ENCODE data around the gene LRP6.
A peak's percentile ranks its signal among the peaks of the same experiment; 100 is the strongest.

Gene LRP6

DNA sequence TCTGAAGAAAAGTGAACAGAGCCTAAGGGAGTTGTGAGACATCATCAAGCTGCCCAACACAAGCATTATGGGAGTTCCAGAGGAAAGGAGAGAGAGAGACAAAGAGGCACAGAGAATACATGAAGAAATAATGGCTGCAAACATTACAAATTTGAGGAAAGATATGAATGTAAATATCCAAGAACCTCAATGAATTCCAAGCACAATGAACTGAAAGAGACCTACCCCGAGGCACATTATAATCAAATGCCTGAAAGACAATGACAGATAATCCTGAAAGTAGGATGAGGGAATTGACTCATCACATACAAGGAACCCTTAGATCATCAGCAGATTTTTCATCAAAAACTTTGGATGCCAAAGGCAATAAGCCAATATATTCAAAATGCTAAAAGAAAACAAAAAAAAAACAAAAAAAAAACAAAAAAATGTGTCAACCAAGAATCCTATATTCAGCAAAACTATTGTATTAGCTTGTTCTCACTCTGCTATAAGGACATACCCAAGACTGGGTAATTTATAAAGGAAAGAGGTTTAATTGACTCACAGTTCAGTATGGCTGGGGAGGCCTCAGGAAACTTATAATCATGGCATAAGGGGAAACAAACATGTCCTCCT is 158.3 kb downstream of the LRP6 start:
- no peak for DNase-seq

DNA sequence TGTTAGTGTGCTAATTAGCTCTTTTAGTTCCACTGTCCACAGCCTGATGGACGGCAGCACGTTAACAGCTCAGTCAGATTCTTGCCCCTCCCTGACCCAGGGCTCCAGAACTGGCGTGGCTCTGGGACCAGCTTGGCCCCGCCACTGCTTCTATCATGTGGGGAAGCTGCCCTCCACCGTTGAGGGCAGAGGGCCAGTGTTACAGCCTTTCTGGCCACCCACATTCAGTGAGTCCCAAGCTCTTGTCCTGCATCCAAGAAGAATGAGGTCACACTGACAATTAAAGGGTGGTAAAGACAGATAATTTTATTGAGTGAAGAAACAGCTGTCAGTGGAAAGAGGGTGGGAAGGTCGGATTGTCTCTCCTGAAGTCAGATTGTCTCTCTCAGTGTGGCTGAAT is 159.2 kb downstream of the LRP6 start:
- DNase-seq = no peak

DNA sequence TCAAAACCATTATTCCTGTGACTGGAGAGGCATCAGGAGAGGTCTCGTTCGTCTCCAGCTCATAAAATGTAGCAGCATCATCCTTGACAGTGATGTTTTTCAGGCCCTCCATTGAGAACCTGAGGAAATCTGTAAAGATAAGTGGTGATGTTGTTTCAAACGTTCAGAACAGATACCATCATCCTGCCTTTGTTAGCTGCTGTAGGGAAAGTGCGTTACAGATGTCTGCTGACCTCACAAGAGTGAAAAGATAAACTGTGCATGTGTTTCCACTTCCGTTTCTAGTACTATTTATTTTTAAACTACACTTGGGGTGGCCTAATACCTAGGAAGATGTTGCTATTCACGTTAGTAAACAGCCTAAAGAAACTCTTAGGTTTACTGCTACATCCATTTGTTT is 167.7 kb downstream of the LRP6 start:
- DNase-seq = no peak

DNA sequence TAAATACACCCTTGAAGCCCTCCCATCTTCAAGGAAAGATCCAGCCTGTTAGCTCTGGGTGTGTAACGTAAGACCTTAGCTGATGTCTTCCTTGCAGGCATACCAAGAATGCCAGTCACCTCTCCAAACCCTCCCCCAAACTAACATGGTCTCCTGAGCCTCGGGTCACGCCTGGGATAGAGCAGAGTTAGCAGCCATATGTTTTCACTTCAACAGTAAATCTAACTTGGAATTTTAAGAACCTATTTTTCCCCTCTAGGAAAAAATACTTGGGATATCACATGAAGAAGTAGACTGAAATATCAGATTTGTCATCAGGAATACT is 168.2 kb downstream of the LRP6 start:
- no peak for DNase-seq

DNA sequence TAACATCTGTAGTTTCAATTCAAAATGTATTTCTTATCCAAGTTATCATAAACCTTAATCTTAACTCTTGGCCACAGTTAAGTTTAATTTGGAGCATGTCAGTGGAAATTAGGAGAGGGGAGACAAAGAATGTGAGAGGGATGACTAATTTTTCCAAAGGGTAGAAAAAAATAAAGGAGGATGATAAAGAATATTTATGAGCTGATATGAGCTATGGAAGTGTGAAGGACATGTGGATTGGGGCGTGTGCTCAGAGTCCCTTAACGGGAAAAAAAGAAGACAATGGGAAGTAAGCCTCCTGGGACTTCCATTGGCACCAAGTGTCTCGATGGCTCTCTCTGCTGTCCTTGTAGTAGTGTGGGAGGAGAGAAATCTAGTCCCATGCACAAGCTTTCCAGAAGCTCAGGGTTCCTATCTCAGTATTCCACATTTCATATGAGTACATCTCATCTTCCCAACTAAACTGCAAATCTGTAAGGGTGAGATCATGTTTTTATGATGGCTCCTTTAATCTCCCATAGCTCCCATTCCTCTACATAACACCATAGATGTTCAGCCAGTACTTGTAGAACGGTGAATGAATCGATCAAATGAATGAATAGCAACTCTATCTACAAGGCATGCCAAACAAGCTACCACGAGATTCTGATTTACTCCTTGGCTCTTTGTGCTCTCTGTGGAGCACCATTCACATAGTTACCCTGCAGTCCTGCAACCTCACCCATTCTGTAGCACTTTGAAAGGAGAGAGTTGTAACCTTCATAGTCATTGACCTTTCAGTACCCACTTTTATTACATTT is 168.8 kb downstream of the LRP6 start:
- no peak for DNase-seq

DNA sequence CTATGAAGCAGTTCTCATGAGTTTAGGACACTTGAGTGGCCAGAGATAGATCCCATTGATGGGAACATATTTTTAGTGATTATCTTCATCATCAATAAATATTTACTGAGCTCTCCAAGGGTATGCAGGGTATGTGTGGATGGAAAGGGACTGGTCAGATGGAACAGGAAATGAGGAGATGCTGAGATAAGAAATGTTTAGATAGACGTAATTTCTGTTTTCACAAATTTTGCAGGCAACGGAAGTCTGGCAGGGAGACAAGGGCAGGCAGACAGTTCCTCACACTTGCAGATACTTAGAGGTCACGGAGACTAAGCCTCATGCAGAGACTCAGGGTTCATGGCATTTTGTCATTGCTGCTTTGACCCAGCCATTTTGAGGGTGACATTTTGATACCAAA is 171.8 kb downstream of the LRP6 start:
- DNase-seq = no peak

DNA sequence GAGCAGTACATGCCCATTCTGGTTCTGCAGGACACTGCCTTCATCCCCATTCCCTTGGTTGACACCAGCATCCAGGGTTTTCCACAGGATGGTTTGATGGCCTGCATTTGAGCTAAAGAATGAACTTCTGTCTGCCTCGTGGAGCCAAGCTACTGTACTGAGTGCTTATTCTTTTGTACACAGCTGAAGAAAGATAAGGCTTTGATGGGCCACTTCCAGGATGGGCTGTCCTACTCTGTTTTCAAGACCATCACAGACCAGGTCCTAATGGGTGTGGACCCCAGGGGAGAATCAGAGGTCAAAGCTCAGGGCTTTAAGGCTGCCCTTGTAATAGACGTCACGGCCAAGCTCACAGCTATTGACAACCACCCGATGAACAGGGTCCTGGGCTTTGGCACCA is 172.4 kb downstream of the LRP6 start:
- no peak for DNase-seq

DNA sequence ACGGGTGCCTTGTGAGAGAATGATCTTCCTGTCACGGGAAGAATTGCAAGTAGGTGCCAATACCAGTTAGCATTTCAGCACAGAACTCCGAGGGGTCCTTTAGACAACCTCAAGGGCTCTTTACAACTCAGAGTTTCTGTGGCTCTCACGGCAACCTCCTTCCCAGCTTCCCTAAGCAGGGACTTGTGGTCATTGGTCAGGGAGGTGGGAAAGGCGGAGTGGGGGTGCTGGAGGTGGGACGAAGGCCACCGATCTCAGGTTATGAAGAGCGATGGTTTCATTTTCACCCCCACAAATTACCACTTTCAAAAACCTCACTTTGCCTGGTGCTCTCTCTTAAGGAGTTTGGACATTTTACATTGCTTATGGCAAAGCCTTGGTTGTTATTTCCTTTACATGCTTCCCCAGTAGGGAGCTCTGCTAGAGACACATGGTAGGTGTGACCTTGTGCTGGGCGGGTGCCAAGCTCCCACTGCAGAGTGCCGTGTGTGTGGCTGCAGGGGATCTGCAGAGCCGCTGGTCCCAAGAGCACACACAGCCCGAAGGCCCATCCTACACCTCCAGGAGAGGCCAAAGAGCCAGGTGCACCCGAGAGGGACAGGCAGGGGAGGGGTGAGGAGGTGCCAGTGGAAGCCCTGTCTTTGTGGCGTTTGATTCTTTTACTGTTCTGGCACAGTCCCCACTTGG is 174.7 kb downstream of the LRP6 start:
- DNase-seq = no peak

DNA sequence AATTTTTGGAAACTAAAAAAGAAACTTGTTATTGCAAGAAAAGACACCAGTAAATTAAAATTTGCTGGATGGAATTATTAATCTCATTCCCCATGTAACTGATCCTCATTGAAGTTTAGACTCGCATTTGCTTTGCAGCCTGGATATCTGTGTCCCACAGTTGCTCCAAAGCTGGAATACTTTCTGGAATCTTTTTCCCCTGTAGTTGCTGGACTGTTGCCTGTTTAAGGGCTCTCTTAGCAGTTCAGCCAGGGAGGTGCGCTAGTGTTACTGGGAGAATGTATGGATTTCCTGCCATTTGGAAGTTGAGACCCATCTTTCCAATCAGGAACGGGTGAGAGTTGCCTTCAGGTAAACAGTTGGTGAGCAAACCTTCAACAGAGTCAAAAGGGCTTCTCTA is 175.8 kb downstream of the LRP6 start:
- DNase-seq = no peak

DNA sequence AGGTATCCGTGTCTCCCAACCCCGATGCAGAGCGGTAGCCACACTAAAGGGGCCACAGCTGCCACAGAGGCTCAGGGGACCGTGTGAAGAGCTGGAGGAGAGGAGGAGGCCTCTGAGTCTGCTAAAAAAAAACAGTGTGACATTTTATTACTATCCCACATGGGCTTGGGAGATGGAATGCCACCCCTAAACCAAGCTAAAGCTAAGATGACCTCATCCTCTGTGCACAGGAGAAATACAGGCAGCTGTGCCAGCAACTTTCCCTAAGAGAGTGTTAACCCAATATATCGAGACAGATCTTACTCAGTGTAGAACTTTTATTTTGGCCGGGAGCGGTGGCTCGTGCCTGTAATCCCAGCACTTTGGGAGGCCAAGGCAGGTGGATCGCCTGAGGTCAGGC is 178.1 kb downstream of the LRP6 start:
- DNase-seq = no peak

DNA sequence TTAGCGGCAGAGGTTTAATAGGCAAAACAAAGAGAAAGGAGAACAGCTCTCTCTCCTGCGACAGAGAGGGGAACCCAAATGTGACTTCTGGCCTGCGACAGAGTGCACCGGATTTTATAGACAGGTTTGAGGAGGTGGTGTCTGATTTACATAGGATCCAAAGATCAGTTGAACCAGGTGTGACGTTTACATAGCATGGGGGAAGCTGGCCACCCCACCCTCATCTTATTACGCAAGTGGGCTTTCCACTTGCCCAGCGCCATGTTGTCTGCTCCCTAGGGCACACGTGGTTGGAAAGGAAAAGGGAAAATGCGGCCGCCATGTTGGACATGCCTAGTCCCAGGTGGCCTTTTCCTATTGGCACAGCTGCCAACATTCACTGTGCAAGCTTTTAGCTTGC is 178.7 kb downstream of the LRP6 start:
- no peak for DNase-seq

DNA sequence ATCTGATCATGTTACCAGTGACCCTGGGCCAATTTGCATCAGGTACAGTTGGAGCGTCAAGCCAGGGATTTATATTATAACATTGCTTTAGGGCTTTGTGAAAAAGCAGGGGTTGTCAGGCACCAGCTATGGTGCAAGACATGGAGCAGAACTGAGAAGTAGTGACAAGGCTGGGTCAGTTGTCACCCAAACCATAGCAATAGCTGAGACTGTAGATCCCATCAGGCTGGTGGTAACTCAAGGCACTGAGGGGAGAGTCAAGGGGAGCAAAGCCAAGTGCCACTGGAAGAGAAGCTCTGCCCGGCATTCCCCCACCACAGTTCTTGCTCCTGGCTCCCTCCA is 179.2 kb downstream of the LRP6 start:
- DNase-seq = no peak

DNA sequence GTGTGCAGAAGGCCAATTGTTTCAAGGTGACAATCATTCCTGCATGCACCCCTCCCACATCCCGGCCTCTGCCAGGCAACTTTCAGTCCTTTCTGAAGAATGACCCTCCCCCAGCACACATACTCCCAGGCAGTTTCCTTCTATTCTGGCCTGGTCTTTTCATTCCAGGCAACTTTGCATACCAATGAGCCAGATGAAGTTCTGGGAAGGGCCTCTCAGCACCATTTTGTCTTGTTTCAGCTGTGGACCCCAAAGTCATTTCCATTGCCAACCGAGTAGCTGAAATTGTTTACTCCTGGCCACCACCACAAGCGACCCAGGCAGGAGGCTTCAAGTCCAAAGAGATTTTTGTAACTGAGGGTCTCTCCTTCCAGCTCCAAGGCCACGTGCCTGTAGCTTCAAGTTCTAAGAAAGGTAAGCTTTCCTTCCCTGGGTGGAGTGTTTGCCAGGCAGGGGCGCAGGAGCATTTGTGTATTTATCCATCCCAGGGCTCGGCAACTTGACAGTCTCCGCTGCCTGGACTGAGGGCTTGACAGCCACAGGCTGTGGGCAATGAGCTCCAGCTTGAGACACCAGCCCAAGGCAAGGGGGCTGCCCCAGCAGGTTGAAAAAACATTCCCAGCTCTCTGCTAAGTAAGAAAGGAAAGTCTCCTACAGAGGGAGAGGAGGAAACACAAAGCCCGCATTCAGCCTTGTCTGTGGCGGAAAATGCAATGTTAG is 179.7 kb downstream of the LRP6 start:
- no peak for DNase-seq

DNA sequence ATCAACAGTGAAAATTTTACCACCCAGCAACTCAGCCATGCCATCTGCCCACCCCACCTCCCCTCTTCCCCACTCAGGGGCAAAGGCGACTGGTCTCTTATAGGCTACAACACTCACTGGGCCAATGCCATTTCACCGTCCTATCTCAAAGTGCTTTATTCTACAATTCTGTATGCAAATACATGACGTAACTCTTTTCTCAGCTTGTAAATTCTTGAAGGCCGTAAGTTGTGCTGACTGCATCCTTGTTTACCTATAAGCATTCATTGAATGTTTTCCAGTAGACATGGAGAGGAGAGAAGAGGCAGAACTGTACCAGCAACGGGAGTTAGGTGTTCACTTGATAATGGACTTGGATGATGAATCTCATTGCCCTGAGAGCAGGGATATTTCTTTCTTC is 180.5 kb downstream of the LRP6 start:
- DNase-seq = no peak

DNA sequence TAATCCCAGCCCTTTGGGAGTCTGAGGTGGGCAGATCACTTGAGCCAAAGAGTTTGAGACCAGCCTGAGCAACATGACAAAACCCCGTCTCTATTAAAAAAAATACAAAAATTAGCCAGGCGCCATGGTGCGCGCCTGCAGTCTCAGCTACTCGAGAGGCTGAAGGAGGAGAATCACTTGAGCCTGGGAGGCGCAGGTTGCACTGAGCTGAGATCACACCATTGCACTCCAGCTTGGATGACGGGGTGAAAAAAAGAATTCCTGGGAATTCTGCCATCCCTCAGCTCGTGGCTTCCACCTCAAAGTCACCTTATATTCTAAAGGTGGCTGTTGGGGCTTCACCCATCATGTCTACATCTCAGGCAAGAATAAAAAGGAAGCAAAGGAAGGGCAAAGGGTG is 183.2 kb downstream of the LRP6 start:
- no peak for DNase-seq

DNA sequence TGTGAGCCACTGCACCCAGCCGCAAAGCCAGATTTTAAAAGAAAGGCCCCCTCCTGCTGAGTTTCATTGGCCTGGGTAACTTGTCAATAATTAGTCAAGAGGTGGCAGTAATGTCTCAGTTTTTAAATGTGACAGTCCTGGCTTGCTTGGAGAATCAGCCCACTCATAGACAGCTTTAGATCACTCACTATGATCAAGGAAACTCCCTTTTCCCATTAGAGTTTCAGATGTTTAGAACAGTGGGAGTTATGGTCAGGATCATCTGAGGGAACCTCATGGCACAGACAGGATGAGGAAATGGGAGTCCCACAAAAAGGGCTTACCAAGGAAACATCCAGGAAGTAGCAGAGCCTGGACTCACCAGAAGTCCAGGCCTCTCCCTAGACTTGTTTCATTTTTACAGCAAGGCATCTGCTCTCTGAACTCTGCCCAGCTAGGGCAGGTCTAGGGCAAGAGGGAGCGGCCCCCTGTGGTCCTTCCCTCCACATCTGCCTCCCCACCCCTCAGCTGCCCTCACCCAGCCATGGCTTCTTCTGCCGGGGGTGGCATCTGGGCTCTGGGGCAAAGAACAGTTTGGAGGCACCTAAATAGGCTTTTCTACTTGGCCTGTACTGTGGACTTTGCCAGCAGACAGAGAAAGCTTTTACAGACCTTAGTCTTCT is 184.9 kb downstream of the LRP6 start:
- no peak for DNase-seq

DNA sequence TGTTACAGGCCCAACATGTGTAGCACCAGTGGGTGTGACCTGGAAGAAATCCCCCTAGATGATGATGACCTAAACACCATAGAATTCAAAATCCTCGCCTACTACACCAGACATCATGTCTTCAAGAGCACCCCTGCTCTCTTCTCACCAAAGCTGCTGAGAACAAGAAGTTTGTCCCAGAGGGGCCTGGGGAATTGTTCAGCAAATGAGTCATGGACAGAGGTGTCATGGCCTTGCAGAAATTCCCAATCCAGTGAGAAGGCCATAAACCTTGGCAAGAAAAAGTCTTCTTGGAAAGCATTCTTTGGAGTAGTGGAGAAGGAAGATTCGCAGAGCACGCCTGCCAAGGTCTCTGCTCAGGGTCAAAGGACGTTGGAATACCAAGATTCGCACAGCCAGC is 187.6 kb downstream of the LRP6 start:
- DNase-seq = no peak

DNA sequence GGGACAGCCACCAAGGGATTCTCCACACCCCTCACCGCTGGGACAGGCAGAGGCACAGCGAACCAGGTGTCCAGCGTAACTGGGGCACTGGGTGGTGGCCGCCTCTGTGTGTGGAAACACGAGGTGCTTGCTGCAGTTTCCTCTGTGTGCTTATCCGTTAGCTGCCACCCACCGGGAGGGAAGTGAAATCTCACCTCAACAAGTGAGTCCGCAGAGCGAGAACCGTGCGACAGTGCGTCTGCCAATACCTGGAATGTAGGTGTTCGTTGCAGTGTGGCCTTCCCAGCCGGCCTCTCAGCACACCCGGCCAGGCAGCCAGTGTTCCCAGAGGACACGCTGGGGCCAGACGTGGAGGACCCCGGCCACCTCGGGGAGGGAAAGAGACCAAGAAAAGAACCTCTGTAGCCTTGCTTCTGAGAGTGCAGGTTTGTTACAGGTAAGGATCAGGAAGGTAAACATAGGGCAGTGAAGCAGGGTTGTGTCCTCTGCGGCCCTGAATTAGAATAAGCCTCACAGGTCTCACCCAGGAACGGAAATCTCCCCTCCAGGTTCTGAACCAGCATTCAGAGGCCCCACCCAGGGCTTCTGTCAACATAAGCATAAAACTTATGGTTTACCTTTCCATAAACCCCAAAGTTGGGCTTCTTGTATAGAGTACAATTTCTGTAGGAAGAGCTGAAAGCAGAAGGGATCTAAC is 194.6 kb downstream of the LRP6 start:
- peak; percentile 56 for DNase-seq

DNA sequence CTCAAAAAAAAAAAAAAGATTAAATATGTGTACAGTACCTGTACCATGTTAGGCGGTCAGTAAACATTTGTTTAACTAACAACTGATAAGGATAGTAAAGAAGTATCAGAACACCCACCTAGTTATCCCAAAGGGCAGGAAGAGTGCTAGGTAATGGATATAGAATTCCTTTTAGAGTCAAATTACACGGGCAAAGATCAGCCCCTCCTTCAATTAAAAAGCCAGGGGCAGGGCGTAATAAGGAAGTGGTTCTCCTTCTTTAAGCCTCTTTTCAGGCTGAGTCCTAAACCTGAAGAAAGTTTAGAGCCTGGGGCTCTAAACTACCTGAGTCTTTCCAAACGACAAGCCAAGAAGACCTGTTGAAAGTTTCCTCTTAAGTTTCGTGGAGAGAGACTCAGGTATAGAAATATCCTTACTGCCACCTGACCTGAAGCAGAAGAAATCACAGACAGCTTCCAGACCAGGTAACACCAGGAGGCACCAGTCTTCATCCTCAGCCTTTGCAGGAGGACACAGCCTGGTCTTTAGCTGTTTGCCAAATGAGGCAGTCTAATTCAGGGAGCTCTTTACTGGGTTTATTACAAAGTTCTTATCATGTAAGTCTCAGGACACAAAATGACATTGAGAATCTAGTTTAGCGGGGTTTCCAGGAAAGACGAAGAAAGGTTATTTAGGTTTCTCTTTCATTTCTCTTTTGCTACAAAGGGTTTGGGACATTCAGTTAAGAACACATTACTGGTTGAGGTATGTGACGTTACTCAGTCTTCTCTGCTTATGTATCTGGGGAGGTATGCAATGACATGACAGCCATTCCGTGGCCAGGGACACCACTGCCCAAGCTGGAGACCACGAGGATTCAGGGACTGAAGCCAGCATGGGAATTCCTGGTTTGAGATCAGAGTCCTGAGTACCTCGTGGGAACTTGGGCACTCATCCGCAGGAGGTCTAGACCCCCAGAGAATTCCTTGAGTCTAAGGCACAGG is 195.9 kb downstream of the LRP6 start, which contains the start of gene BCL2L14:
Gene BCL2L14, plus strand, starts transcription at position 266 of the 983 bp plus-strand sequence. CDS start 8,367 bp downstream, outside the sequence.
- peak; percentile 18 for DNase-seq

DNA sequence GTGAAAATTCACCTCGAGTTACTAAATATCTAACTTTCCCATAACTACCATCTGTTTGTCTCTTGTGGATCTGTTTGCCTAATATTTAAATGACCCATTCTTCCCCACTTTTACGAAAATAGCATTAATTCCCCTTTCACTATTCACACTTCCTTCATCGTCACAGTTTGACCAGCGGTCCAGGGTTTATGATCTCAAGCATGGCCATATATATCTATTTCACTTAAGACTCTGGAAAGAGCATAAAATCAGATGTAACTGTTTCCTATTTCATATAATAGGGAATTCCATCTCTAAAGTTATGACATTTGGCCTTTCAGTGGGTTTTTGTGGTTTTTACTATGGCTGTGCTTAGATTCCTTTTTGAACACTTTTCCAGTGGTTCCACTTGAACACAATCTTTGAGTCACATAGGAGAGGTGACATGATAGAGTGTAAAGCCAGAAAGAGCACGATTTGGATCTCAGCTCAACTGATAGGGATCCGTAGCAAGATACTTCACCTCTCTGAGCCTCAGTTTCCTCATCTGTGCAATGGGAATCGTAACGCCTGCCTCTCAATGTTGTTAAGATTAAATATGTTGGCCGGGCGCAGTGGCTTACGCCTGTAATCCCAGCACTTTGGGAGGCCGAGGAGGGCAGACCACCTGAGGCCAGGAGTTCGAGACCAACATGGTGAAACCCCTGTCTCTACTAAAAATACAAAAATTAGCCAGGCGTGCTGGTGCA is 196.9 kb downstream of the LRP6 start:
- DNase-seq = no peak

DNA sequence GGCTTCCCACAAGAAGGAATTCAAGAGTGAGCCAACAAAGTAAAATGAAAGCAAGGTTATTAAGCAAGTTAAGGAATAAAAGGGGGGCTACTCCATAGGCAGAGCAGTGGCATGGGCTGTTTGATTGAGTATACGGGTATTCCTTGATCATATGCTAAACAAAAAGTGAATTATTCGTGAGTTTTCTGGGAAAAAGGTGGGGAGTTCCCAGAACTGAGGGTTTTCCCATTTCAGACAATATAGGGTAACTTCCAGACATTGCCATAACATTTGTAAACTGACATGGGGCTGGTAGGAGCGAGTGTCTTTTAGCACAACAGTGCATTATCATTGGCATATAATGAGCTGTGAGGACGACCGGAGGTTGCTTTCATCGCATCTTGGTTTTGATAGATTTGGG is 198.1 kb downstream of the LRP6 start:
- no peak for DNase-seq
